Right lobe of liver (tissue), 6 donors: ENCODE data around the gene FAM204A. TPM values are rescaled to one million over a fixed set of nuclear protein-coding genes. Genes with fewer than 3 reads are reported as not detected.

Experiments
- ATAC-seq, 4 donors: fragments of 200-7000 bp; cut with Tn5 transposase; one replicate each; pipeline ENCODE4 v1.9.1; 2020; ENCODE audit warnings: mild to moderate bottlenecking in 4 of 4, moderate library complexity in 4 of 4
- DNase-seq, 3 donors: peaks; one replicate each; pipeline ENCODE4 v3.0.0-alpha.2; 2020
- H3K27ac ChIP-seq, 3 donors: fragments of 200-600 bp; one replicate each; pipeline ENCODE4 v1.8.0; 2022
- H3K27me3 ChIP-seq, 2 donors: fragments of 200-600 bp; one replicate each; pipeline ENCODE4 v1.8.0; 2022
- H3K36me3 ChIP-seq, 4 donors: fragments of 200-600 bp; sonication (generic) in 1 of 4; one replicate each; pipeline versions ENCODE4 v1.5.1 to v1.8.0; 2017 to 2022; ENCODE audit warnings: control low read depth in 1 of 4
- H3K4me1 ChIP-seq, 4 donors: fragments of 200-600 bp; sonication (generic) in 1 of 4; one replicate each; pipeline versions ENCODE4 v1.5.1 to v1.8.0; 2017 to 2022; ENCODE audit warnings: control low read depth in 1 of 4
- H3K4me3 ChIP-seq, 3 donors: fragments of 200-600 bp; one replicate each; pipeline ENCODE4 v1.8.0; 2022
- H3K9me3 ChIP-seq, 4 donors: fragments of 200-600 bp; sonication (generic) in 1 of 4; one replicate each; pipeline versions ENCODE4 v1.5.1 to v1.8.0; 2017 to 2022; ENCODE audit warnings: control low read depth in 1 of 4
- CTCF ChIP-seq, 4 donors: fragments of 200-600 bp in 3 of 4; fragments of 450-650 bp in 1 of 4; IDR thresholded peaks; one replicate each; pipeline versions ENCODE4 v1.5.1 to v1.8.0; 2016 to 2022; ENCODE audit warnings: antibody characterized with exemption in 4 of 4, mild to moderate bottlenecking in 2 of 4
- POLR2A ChIP-seq: fragments of 450-650 bp; IDR thresholded peaks from one replicate; pipeline ENCODE4 v1.6.1; 2017; ENCODE audit warnings: antibody characterized with exemption, mild to moderate bottlenecking
- WGBS: methylation state at CpG from one replicate; pipeline ENCODE4 v1.1.6; 2018; ENCODE audit warnings: low coverage, low lambda C conversion rate; ENCODE audit not compliant: insufficient coverage; ENCODE audit errors: missing lambda C conversion rate; 5-methylcytosine and 5-hydroxymethylcytosine counted together
- intact Hi-C, 2 donors: fragments of 100-400 bp; cut with DNase I; formaldehyde crosslinking; loops; one replicate each; pipeline versions ENCODE4 v1.11.2 to v1.14.1; 2022
- total RNA-seq, 6 experiments: library from RNA; depleted of rRNA in 2 of 6; stranded (reverse); fragments of >200 nt in 2 of 6; fragmentation: NEBNext Ultra II Directional in 3 of 6; extraction: Animal tissue kit (Norgen Biotek cat#: 25700) in 3 of 6; gene quantifications; one replicate each; pipeline versions ENCODE4 v1.1.0 to v1.2.4, GENCODE V29; 2016 to 2023
- donor health status: DM: no; HTN: yes; CAD: no.
- donor health status: DM: no; HTN: no; CAD: no.
- donor health status: DM: no; HTN: no; CAD: no.
- donor health status: DM: no; HTN: yes; CAD: no.
- donor health status: DM: no; HTN: yes; CAD: no.

FAM204A gene
- total RNA-seq, 6 experiments from 2014 or later: 16.3 to 26.1 (median 18.5) TPM

GRCh38 chr10:118287076-118287806 is 54.9 kb downstream of the FAM204A start:
- no peak for TF ChIP-seq CTCF (IDR thresholded peaks at IDR 0.05)
- TF ChIP-seq POLR2A: no peak
- WGBS: 68% methylated on average over 9 of the region's 9 CpGs
- no peaks in the 10 kb centered on the region for H3K9me3 ChIP-seq
- ATAC-seq: no peak
- no peaks in the 10 kb centered on the region for H3K27me3 ChIP-seq
- no peaks in the 10 kb centered on the region for H3K36me3 ChIP-seq
- no peak overlapping the region for H3K27ac ChIP-seq
- no peak overlapping the region for H3K4me3 ChIP-seq
- intact Hi-C loops: no loop called here
- DNase-seq: no peak
- no peaks in the 10 kb centered on the region for H3K4me1 ChIP-seq

- ATAC-seq: no peak
- no peak for TF ChIP-seq CTCF (IDR thresholded peaks at IDR 0.05)
- TF ChIP-seq POLR2A: no peak
- WGBS: 46% methylated on average over 14 of the region's 17 CpGs
These were observed 55.9 kb downstream of the FAM204A start for GRCh38 chr10:118286051-118286838.

GRCh38 chr10:118282670-118283069 is 59.5 kb downstream of the FAM204A start:
- ATAC-seq (no peak), DNase-seq (no peak)
- Histone ChIP-seq H3K36me3 (no peaks in the 10 kb centered on the region), H3K27ac (no peak overlapping the region), H3K4me1 (no peaks in the 10 kb centered on the region), H3K4me3 (no peak overlapping the region), H3K9me3 (no peaks in the 10 kb centered on the region), H3K27me3 (no peaks in the 10 kb centered on the region)
- intact Hi-C loops: no loop called here
- 100% methylated on average over 1 of the region's 1 CpG for WGBS
- TF ChIP-seq CTCF (IDR thresholded peaks at IDR 0.05) (no peak), POLR2A (no peak)

More at GRCh38 chr10:118286051-118286838, 55.9 kb downstream of the FAM204A start:
- Histone ChIP-seq H3K36me3 (no peaks in the 10 kb centered on the region), H3K9me3 (no peaks in the 10 kb centered on the region), H3K4me3 (no peak overlapping the region), H3K27me3 (no peaks in the 10 kb centered on the region), H3K4me1 (no peaks in the 10 kb centered on the region), H3K27ac (no peak overlapping the region)
- intact Hi-C loops: no loop called here
- no peak for DNase-seq

- DNase-seq (no peak), ATAC-seq (no peak)
- no peak for TF ChIP-seq POLR2A
- no peak for TF ChIP-seq CTCF (IDR thresholded peaks at IDR 0.05)
- no peaks in the 10 kb centered on the region for H3K36me3 ChIP-seq
- no peaks in the 10 kb centered on the region for H3K9me3 ChIP-seq
- intact Hi-C loops: no loop called here
- H3K27me3 ChIP-seq: no peaks in the 10 kb centered on the region
- H3K4me1 ChIP-seq: no peaks in the 10 kb centered on the region
- no peak overlapping the region for H3K4me3 ChIP-seq
- no peak overlapping the region for H3K27ac ChIP-seq
These were observed 63.5 kb downstream of the FAM204A start for GRCh38 chr10:118278649-118279048.
